ENCODE results near the gene IFNL4. TPM values are rescaled to one million over a fixed set of nuclear protein-coding genes. Genes with fewer than 3 reads are reported as not detected.

The IFNL4 gene
- total and polyA plus RNA-seq, 2 of the 4 experiments (the other 2 are of a cell fraction): not detected

DNA sequence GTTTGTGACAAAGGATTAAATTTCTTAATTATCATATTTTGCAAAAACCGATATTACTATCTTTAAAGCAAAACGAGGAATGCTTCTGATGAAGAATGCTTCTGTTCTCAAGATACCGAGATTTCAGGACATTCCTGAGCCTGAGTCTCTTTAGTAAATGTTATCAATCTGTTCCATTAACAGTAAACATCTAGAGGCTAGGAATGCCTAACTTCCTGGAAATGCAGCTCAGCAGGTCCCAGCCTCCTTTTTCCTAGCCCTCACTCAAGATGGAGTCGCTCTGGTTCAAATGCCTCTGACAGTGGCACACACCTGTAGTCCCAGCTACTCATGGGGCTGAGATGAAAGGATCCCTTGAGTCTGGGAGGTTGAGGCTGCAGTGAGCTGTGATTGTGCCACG lies 2.4 kb upstream of the IFNL4 start:
- Histone ChIP-seq H3K9me3 (ENCODE audit: control insufficient read depth, insufficient read depth, low read length) (peaks cover 2% of the 10 kb centered on the region; the same call in 1 of the 2 replicates), H3K27me3 (ENCODE audit: control insufficient read depth, insufficient read depth, low read length) (peaks cover 55% of the 10 kb centered on the region), H3K4me3 (ENCODE audit: insufficient read depth, low read depth, low read length) (no peak overlapping the region), H3K18ac (ENCODE audit: low read depth, low read length) (no peak overlapping the region), H2AK9ac (replicated peaks; ENCODE audit: low read depth, low read length, poor library complexity) (no peak overlapping the region), H2AK5ac (ENCODE audit: low read depth, low read length) (no peak overlapping the region), H3K9me1 (ENCODE audit: insufficient read depth, low read length) (no peaks in the 10 kb centered on the region), H3K4me2 (ENCODE audit: low read depth, low read length) (no peak overlapping the region), H4K8ac (ENCODE audit: low read depth in 2 of 2, low read length in 2 of 2) (no peak overlapping the region), H2AFZ (replicated peaks; ENCODE audit: low read length, poor library complexity) (no peak overlapping the region), H3K4me1 (ENCODE audit: control insufficient read depth, insufficient read depth, low read length) (no peaks in the 10 kb centered on the region), H2BK120ac (ENCODE audit: low read depth, low read length) (no peak overlapping the region), H3K14ac (replicated peaks; ENCODE audit: low read depth, low read length) (no peak overlapping the region), H2BK5ac (ENCODE audit: low read depth, low read length, poor library complexity, severe bottlenecking) (no peak overlapping the region), H3K36me3 (ENCODE audit: control insufficient read depth, insufficient read depth, low read length) (no peaks in the 10 kb centered on the region), H3K4ac (ENCODE audit: low read depth, low read length) (no peak overlapping the region), H3K79me1 (ENCODE audit: low read depth in 1 of 2, low read length in 2 of 2) (no peaks in the 10 kb centered on the region), H3K27ac (ENCODE audit: insufficient read depth, low read length) (no peak overlapping the region), H4K20me1 (ENCODE audit: insufficient read depth, low read length) (no peaks in the 10 kb centered on the region), H2BK20ac (ENCODE audit: low read depth, low read length) (no peak overlapping the region), H4K91ac (ENCODE audit: insufficient read depth, low read depth, low read length) (no peak overlapping the region), H4K5ac (ENCODE audit: low read depth, low read length) (no peak overlapping the region), H3K56ac (ENCODE audit: extremely low read depth, insufficient read depth, low read length) (no peak overlapping the region), H3K23ac (ENCODE audit: low read depth, low read length) (no peak overlapping the region), H3K9ac (ENCODE audit: low read depth, low read length) (no peak overlapping the region), H2BK15ac (ENCODE audit: low read depth, low read length) (no peak overlapping the region)
- in situ Hi-C loops (cut with MboI; ENCODE audit: low sequenced_read_pairs): no loop called here
- no TSS peak for BruUV-seq (replicated peaks)
- ChIA-PET CTCF (no interaction called here), POLR2A (ENCODE audit: unreplicated experiment) (no interaction called here)
- no CpG with 5 or more reads among the region's 5 CpGs for WGBS, 2 experiments (ENCODE audit: extremely low coverage in 2 of 2, insufficient read length in 1 of 2)
- DNase-seq: no peak
- intact Hi-C loops (cut with micrococcal nuclease): no loop called here
- dilution Hi-C loops (cut with HindIII; ENCODE audit: low sequenced_read_pairs, unreplicated experiment): no loop called here
- TF ChIP-seq CHD1 (IDR thresholded peaks at IDR 0.05; ENCODE audit: low read depth, low read length) (no peak), FOS (IDR thresholded peaks at IDR 0.05; ENCODE audit: low read depth, low read length) (no peak), MXI1 (IDR thresholded peaks at IDR 0.05; ENCODE audit: borderline replicate concordance, low read depth, low read length) (no peak), MAZ (IDR thresholded peaks at IDR 0.05; ENCODE audit: borderline replicate concordance, low read depth, low read length) (no peak), USF2 (IDR thresholded peaks at IDR 0.05; ENCODE audit: low read depth, low read length) (no peak), RCOR1 (IDR thresholded peaks at IDR 0.05; ENCODE audit: insufficient replicate concordance, low read length) (no peak), SMC3 (IDR thresholded peaks at IDR 0.05; ENCODE audit: low read depth, low read length) (no peak), CEBPB (IDR thresholded peaks at IDR 0.05; ENCODE audit: low read depth, low read length) (no peak), BHLHE40 (IDR thresholded peaks at IDR 0.05; ENCODE audit: low read depth, low read length) (no peak), POLR2A (IDR thresholded peaks at IDR 0.05; ENCODE audit: low read depth, low read length) (no peak), NFE2L2 (IDR thresholded peaks at IDR 0.05; ENCODE audit: low read depth, low read length) (no peak), CTCF (conservative IDR thresholded peaks at IDR 0.05; ENCODE audit: low read depth, low read length) (no peak), MAFK (IDR thresholded peaks at IDR 0.05; ENCODE audit: low read depth, low read length) (no peak), RFX5 (IDR thresholded peaks at IDR 0.05; ENCODE audit: low read depth, low read length) (no peak), RAD21 (IDR thresholded peaks at IDR 0.05; ENCODE audit: low read length) (no peak)
- TF ChIP-seq, protein P1, sequence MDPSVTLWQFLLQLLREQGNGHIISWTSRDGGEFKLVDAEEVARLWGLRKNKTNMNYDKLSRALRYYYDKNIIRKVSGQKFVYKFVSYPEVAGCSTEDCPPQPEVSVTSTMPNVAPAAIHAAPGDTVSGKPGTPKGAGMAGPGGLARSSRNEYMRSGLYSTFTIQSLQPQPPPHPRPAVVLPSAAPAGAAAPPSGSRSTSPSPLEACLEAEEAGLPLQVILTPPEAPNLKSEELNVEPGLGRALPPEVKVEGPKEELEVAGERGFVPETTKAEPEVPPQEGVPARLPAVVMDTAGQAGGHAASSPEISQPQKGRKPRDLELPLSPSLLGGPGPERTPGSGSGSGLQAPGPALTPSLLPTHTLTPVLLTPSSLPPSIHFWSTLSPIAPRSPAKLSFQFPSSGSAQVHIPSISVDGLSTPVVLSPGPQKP (IDR thresholded peaks at IDR 0.05; ENCODE audit: borderline replicate concordance, low read depth, low read length): no peak
- no peak for ATAC-seq (ENCODE audit: low read depth)

Data from IMR-90 (cell line).